Measurements from ENCODE around the gene SLCO2B1. TPM values are rescaled to one million over a fixed set of nuclear protein-coding genes. Genes with fewer than 3 reads are reported as not detected.

Gene SLCO2B1
- total RNA-seq, 3 donors from 2014 or later (not counting 1 experiment from before 2014, with no cell fraction given): not detected

DNA sequence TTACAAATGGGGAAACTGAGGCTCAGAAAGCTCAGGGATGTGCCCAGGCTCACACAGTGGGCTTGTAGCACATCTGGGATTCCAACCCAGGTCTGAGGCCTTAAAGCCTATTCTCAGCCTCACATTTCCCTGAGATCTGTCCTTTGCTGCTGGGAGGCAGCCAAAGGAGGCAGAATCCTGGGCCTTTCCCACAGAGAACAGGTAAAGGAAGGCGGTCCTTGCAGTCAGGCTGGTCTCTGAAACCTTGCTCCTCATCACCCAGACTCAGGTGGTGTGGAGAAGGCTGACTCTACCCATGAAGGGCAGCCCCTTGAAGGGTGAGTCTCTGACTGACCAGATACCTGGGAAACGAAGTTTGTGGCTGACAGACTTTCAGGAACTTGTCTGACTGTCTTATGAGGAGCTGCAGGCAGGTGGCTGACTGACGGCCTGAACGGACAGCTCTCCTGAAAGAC, 7.8 kb downstream of the SLCO2B1 start:
- Mint-ChIP-seq H3K9me3 (no peaks in the 10 kb centered on the region), H3K4me1 (no peaks in the 10 kb centered on the region), H3K27me3 (ENCODE audit: low read depth in 2 of 2) (peaks cover 0 to 7% of the 10 kb centered on the region in 2 donors), H3K4me3 (no peak overlapping the region), H3K36me3 (no peaks in the 10 kb centered on the region), H3K27ac (no peak overlapping the region)
- TF ChIP-seq, protein P1, sequence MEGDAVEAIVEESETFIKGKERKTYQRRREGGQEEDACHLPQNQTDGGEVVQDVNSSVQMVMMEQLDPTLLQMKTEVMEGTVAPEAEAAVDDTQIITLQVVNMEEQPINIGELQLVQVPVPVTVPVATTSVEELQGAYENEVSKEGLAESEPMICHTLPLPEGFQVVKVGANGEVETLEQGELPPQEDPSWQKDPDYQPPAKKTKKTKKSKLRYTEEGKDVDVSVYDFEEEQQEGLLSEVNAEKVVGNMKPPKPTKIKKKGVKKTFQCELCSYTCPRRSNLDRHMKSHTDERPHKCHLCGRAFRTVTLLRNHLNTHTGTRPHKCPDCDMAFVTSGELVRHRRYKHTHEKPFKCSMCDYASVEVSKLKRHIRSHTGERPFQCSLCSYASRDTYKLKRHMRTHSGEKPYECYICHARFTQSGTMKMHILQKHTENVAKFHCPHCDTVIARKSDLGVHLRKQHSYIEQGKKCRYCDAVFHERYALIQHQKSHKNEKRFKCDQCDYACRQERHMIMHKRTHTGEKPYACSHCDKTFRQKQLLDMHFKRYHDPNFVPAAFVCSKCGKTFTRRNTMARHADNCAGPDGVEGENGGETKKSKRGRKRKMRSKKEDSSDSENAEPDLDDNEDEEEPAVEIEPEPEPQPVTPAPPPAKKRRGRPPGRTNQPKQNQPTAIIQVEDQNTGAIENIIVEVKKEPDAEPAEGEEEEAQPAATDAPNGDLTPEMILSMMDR (IDR thresholded peaks at IDR 0.05): no peak
- Histone ChIP-seq H3K4me3 (ENCODE audit: low read length) (no peak overlapping the region), H3K27me3 (ENCODE audit: control insufficient read depth, insufficient read depth, low read length) (no peaks in the 10 kb centered on the region), H3K36me3 (ENCODE audit: control insufficient read depth, insufficient read depth, low read length) (no peaks in the 10 kb centered on the region), H3K27ac (ENCODE audit: low read length) (no peak overlapping the region), H3K4me1 (ENCODE audit: control insufficient read depth, insufficient read depth, low read length) (no peaks in the 10 kb centered on the region), H3K9me3 (ENCODE audit: control insufficient read depth, insufficient read depth, low read length) (no peaks in the 10 kb centered on the region)
- ATAC-seq: no peak
- intact Hi-C loops (cut with micrococcal nuclease): no loop called here
- WGBS (ENCODE audit: insufficient coverage): 80% methylated on average over 4 of the region's 4 CpGs
- DNase-seq: no peak

DNA sequence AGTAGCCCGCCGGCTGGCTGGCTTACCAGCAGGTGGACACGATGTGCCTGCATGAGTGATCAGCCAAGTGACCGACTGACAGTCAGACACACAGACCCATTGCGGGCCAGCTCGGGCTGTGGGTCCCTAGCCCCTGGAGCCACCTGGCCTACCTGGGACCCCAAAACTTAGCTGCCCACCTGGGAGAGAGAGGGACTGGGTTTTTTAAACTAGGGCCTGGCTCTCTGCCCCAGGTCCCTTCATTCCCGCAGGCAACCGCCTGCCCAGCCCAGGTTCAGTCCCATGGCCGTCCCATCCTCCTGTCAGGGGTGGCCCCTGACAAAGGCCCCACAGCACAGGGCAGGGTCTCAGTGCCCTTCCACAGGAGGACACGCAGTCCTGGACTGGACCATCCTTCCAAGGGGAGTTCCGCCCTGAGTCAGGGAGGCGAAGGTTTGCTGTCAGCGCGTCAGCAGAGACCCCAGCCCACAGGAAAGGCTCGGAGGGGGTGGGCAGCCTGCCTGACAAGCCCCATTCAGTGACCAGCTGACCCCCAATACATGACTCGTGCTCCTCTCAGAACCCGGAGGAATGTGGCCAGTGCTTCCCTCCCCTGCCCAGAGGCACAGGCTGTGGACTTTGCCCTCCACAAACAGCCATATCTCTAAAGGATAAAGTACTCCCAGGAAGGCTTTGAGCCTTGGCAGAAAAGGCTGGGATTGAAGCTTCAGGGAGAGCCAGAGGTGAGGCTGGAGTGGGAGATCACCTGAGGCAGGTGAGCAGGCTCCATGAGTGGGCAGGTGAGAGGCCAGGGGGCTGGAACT, 8.4 kb downstream of the SLCO2B1 start:
- no peaks in the 10 kb centered on the region for H3K9me3 ChIP-seq (ENCODE audit: control insufficient read depth, insufficient read depth, low read length)
- WGBS (ENCODE audit: insufficient coverage): 93% methylated on average over 17 of the region's 17 CpGs
- DNase-seq (no peak), ATAC-seq (no peak)
- H3K27ac Mint-ChIP-seq: no peak overlapping the region
- no peak overlapping the region for H3K4me3 ChIP-seq (ENCODE audit: low read length)
- H3K4me1 ChIP-seq (ENCODE audit: control insufficient read depth, insufficient read depth, low read length): no peaks in the 10 kb centered on the region
- H3K27me3 ChIP-seq (ENCODE audit: control insufficient read depth, insufficient read depth, low read length): no peaks in the 10 kb centered on the region
- H3K4me3 Mint-ChIP-seq: no peak overlapping the region
- peaks cover 0 to 7% of the 10 kb centered on the region in 2 donors for H3K27me3 Mint-ChIP-seq (ENCODE audit: low read depth in 2 of 2)
- no peaks in the 10 kb centered on the region for H3K4me1 Mint-ChIP-seq
- TF ChIP-seq, protein P1 (IDR thresholded peaks at IDR 0.05): no peak
- no peaks in the 10 kb centered on the region for H3K36me3 ChIP-seq (ENCODE audit: control insufficient read depth, insufficient read depth, low read length)
- H3K36me3 Mint-ChIP-seq: no peaks in the 10 kb centered on the region
- no peak overlapping the region for H3K27ac ChIP-seq (ENCODE audit: low read length)
- no peaks in the 10 kb centered on the region for H3K9me3 Mint-ChIP-seq
- intact Hi-C loops (cut with micrococcal nuclease): no loop called here

DNA sequence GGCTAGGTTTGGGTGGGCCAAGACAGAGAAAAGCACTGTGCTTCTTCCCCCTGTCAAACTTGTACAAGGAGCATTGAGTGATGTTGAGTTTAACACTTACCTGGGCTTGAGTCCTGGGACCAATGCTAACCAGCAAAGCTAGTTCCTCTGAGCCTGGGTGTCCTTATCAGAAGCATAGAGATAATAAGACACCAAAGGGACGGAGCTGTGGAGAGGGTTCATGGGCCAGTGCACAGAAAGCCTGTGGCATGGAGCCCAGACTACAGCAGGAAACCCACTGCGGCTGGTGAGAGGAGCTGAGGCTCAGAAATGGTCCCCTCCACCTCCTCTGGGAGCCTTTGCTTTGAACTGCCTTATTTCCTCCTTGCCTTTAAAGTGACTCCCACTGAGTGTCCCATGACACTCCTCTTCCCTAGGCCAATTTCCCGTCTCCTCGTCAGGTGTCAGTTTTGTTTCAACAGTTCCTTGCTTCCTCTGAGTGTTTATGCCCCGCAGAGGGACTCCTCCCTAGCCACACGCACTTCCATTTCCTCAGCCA, 9.4 kb downstream of the SLCO2B1 start:
- no peaks in the 10 kb centered on the region for H3K9me3 ChIP-seq (ENCODE audit: control insufficient read depth, insufficient read depth, low read length)
- WGBS (ENCODE audit: insufficient coverage): 65% methylated on average over 6 of the region's 6 CpGs
- TF ChIP-seq, protein P1 (IDR thresholded peaks at IDR 0.05): no peak
- Mint-ChIP-seq H3K27ac (no peak overlapping the region), H3K4me1 (no peaks in the 10 kb centered on the region), H3K36me3 (no peaks in the 10 kb centered on the region), H3K27me3 (ENCODE audit: low read depth in 2 of 2) (peaks cover 0 to 7% of the 10 kb centered on the region in 2 donors), H3K4me3 (no peak overlapping the region), H3K9me3 (no peaks in the 10 kb centered on the region)
- no peaks in the 10 kb centered on the region for H3K27me3 ChIP-seq (ENCODE audit: control insufficient read depth, insufficient read depth, low read length)
- H3K36me3 ChIP-seq (ENCODE audit: control insufficient read depth, insufficient read depth, low read length): no peaks in the 10 kb centered on the region
- H3K4me3 ChIP-seq (ENCODE audit: low read length): no peak overlapping the region
- DNase-seq (no peak), ATAC-seq (no peak)
- H3K4me1 ChIP-seq (ENCODE audit: control insufficient read depth, insufficient read depth, low read length): no peaks in the 10 kb centered on the region
- intact Hi-C loops (cut with micrococcal nuclease): no loop called here
- no peak overlapping the region for H3K27ac ChIP-seq (ENCODE audit: low read length)

Measured in natural killer cell (primary cell).